VCaP (cell line): ENCODE measurements around the gene ADGRG3.

Experiments
- H3K27ac ChIP-seq: fragments of 450-650 bp; 2 replicates; pipeline ENCODE4 v1.5.1; 2017
- TF ChIP-seq, protein P1 (sequence below): fragments of 450-650 bp; conservative IDR thresholded peaks from 2 replicates; pipeline ENCODE4 v1.5.1; 2017; ENCODE audit warnings: mild to moderate bottlenecking, moderate library complexity

Gene ADGRG3

GRCh38 chr16:57623251-57624043 lies 44.7 kb upstream of the ADGRG3 start:
- H3K27ac ChIP-seq: no peak overlapping the region
- TF ChIP-seq, protein P1, sequence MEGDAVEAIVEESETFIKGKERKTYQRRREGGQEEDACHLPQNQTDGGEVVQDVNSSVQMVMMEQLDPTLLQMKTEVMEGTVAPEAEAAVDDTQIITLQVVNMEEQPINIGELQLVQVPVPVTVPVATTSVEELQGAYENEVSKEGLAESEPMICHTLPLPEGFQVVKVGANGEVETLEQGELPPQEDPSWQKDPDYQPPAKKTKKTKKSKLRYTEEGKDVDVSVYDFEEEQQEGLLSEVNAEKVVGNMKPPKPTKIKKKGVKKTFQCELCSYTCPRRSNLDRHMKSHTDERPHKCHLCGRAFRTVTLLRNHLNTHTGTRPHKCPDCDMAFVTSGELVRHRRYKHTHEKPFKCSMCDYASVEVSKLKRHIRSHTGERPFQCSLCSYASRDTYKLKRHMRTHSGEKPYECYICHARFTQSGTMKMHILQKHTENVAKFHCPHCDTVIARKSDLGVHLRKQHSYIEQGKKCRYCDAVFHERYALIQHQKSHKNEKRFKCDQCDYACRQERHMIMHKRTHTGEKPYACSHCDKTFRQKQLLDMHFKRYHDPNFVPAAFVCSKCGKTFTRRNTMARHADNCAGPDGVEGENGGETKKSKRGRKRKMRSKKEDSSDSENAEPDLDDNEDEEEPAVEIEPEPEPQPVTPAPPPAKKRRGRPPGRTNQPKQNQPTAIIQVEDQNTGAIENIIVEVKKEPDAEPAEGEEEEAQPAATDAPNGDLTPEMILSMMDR: no peak

DNA sequence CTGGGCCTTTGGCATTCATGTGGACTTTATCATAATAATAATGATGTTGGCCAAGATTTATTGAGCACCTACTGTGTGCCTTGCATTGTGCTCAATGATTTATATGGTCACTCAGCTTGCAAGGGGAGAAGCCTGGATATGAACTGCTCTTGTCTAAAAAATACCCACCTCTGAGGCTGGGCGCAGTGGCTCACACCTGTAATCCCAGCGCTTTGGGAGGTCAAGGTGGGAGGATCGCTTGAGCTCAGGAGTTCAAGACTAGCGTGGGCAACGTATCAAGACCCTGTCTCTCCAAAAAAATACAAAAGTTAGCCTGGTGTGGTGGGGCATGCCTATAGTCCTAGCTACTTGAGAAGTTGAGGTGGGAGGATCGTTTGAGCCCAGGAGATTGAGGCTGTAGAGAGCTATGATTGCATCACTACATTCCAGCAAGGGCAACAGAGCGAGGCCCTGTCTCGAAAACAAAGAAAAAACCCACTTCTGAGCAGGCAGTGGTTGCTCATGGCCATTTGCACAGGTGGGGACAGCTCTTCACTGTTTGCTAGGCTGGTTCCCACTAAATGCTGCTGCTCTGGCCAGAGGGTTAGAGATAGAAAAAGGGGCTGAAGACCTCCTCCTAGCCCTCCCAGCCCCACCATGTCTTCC lies 43.9 kb upstream of the ADGRG3 start:
- H3K27ac ChIP-seq: no peak overlapping the region

DNA sequence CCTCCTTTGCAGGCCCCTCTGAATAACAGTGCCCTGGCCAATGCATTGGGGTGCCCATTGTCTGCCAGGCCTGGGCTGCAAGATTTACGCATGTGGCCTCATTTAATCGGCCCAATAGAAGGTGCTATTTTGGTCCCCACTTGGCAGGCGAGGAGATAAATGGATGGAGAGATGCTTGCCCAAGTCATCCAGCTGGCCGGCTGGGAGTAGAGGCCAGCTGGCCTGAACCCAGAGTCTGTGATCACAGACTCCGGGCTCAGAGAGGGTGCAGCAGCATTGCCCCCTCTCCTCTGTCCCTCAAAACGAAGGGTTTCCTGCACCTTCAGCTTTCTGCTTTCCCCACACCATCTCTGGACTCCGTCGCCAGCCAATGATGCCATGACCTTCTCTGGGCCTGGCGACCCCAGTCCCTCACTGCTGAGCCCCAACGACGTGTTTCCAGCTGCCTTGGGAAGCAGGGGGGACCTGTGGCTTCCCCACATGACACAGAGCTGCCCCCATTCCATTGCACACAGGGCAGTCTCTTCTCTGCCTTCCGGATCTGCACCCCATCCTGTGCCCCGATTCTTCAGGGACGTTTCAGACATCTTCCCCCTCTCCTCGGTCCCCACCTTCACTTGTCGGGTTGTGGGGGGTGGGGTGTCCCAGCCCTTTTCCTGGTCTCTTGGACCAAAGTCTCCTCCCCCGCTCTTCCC lies 43.2 kb upstream of the ADGRG3 start:
- TF ChIP-seq, protein P1: no peak
- H3K27ac ChIP-seq: no peak overlapping the region

More for the DNA sequence above, 43.9 kb upstream of the ADGRG3 start:
- TF ChIP-seq, protein P1: no peak

- no peak overlapping the region for H3K27ac ChIP-seq
- TF ChIP-seq, protein P1: no peak
Observed at GRCh38 chr16:57626420-57627170, 41.5 kb upstream of the ADGRG3 start.

- TF ChIP-seq, protein P1: no peak
- H3K27ac ChIP-seq: no peak overlapping the region
Observed at GRCh38 chr16:57627184-57627871, 40.8 kb upstream of the ADGRG3 start.

GRCh38 chr16:57628008-57628781 lies 39.9 kb upstream of the ADGRG3 start, which contains the start of gene ADGRG1:
Gene ADGRG1 (plus strand): TSS chr16:57628630. CDS start chr16:57650288, 21,658 bp downstream.
- no peak within 1 kb of the TSS for H3K27ac ChIP-seq
- TF ChIP-seq, protein P1: no peak
